Measurements from ENCODE around the gene TALDO1.

- TF ChIP-seq CTCF (IDR thresholded peaks at IDR 0.05) (no peak), POLR2A (IDR thresholded peaks at IDR 0.05) (no peak)
Observed at GRCh38 chr11:782264-783174, 35.3 kb downstream of the TALDO1 start.
